Endothelial cell of umbilical vein (primary cell): ENCODE data around the gene TMEM59. TPM values are rescaled to one million over a fixed set of nuclear protein-coding genes. Genes with fewer than 3 reads are reported as not detected.

Experiments used
- BruUV-seq: library from RNA; stranded (reverse); fragments of 400-500 nt; replicated peaks from 2 replicates; lab custom pipeline; 2021; lab: Mats Ljungman, UMichigan
- CTCF ChIA-PET: fragments of 300-600, 350-600 bp; sonication (Branson Sonifier 250); formaldehyde crosslinking; loops from one replicate; lab custom pipeline; 2021; ENCODE audit warnings: antibody characterized with exemption, inconsistent platforms; lab: Charles Lee
- POLR2A ChIA-PET: fragments of 300-600, 350-600 bp; sonication (Branson Sonifier 250); formaldehyde crosslinking; loops from one replicate; lab custom pipeline; 2021; ENCODE audit warnings: antibody characterized with exemption, inconsistent platforms; lab: Charles Lee
- DNase-seq: peaks from one replicate; pipeline ENCODE4 v3.0.0-alpha.2; 2011; ENCODE audit warnings: low read depth, low spot score
- FAIRE-seq: peaks from 2 replicates; lab custom pipeline; 2011; peaks lifted over from hg19 to GRCh38; lab: Jason Lieb, UNC
- H2AFZ ChIP-seq: 2 replicates; pipeline ENCODE4 v1.6.0; 2012; ENCODE audit warnings: low read depth, low read length, control low read depth, inconsistent platforms
- H3K27ac ChIP-seq: 2 replicates; pipeline ENCODE4 v1.5.1; 2011; ENCODE audit warnings: low read depth, mild to moderate bottlenecking, control low read depth, low read length, moderate library complexity; ENCODE audit not compliant: insufficient read depth
- H3K27me3 ChIP-seq, 2 experiments: 2 replicates each; pipeline versions ENCODE4 v1.6.0 to v1.6.1; 2011; ENCODE audit warnings: low read length in 2 of 2, mixed read lengths in 1 of 2; ENCODE audit not compliant: control insufficient read depth in 2 of 2, insufficient read depth in 2 of 2
- H3K36me3 ChIP-seq, 2 experiments: 2 replicates in 1 of 2; 3 replicates in 1 of 2; pipeline ENCODE4 v1.5.1; 2011; ENCODE audit warnings: low read length in 2 of 2, mild to moderate bottlenecking in 1 of 2, moderate library complexity in 1 of 2; ENCODE audit not compliant: control insufficient read depth in 2 of 2, insufficient read depth in 2 of 2; ENCODE audit errors: extremely low read depth in 1 of 2
- H3K4me1 ChIP-seq: 3 replicates; pipeline ENCODE4 v1.5.1; 2011; ENCODE audit warnings: mild to moderate bottlenecking, low read length; ENCODE audit not compliant: control insufficient read depth, insufficient read depth; ENCODE audit errors: extremely low read depth
- H3K4me2 ChIP-seq: 2 replicates; pipeline ENCODE4 v1.6.1; 2011; ENCODE audit warnings: low read length, control low read depth, mixed read lengths; ENCODE audit not compliant: insufficient read depth
- H3K4me3 ChIP-seq, 3 experiments: fragments of 200-600 bp in 1 of 3; sonication (generic), shearing (Covaris generic) in 1 of 3; replicated peaks in 1 of 3; 2 replicates each; pipeline ENCODE4 v1.5.1; 2011 to 2016; ENCODE audit warnings: control low read depth in 3 of 3, low read length in 3 of 3, mild to moderate bottlenecking in 2 of 3, inconsistent platforms in 1 of 3, low read depth in 1 of 3, moderate library complexity in 1 of 3; ENCODE audit not compliant: insufficient read depth in 1 of 3
- H3K79me2 ChIP-seq: 2 replicates; pipeline ENCODE4 v1.6.0; 2012; ENCODE audit warnings: low read length, inconsistent platforms; ENCODE audit not compliant: control insufficient read depth, insufficient read depth
- H3K9ac ChIP-seq: replicated peaks from 2 replicates; pipeline ENCODE3; 2011; ENCODE audit warnings: low read length, control low read depth; ENCODE audit not compliant: insufficient read depth; ENCODE audit errors: extremely low read depth
- H3K9me1 ChIP-seq: replicated peaks from 3 replicates; pipeline ENCODE4 v1.6.0; 2011; ENCODE audit warnings: mild to moderate bottlenecking, low read length; ENCODE audit not compliant: control insufficient read depth, insufficient read depth; ENCODE audit errors: extremely low read depth
- H3K9me3 ChIP-seq: replicated peaks from 2 replicates; pipeline ENCODE4 v1.5.1; 2012; ENCODE audit warnings: low read length, inconsistent platforms; ENCODE audit not compliant: control insufficient read depth, insufficient read depth
- H4K20me1 ChIP-seq: replicated peaks from 2 replicates; pipeline ENCODE3; 2011; ENCODE audit warnings: mild to moderate bottlenecking, low read length; ENCODE audit not compliant: control insufficient read depth, insufficient read depth; ENCODE audit errors: extremely low read depth
- CTCF ChIP-seq, 2 donors: IDR thresholded peaks; 1 replicate in 1 of 2; 2 replicates in 1 of 2; pipeline ENCODE4 v1.5.1; 2011; ENCODE audit warnings: low read length in 2 of 2, mild to moderate bottlenecking in 2 of 2, moderate library complexity in 2 of 2, control low read depth in 1 of 2, inconsistent platforms in 1 of 2, low read depth in 1 of 2; ENCODE audit not compliant: insufficient read depth in 1 of 2; ENCODE audit errors: extremely low read depth in 1 of 2
- EZH2 ChIP-seq: IDR thresholded peaks from 2 replicates; pipeline ENCODE4 v1.6.1; 2012; ENCODE audit warnings: borderline replicate concordance, low read depth, mild to moderate bottlenecking, moderate library complexity, low read length, inconsistent platforms; ENCODE audit not compliant: severe bottlenecking
- FOS ChIP-seq: IDR thresholded peaks from 2 replicates; pipeline ENCODE4 v1.6.1; 2011; ENCODE audit warnings: mild to moderate bottlenecking, low read length, moderate library complexity, borderline replicate concordance; ENCODE audit not compliant: insufficient read depth
- GATA2 ChIP-seq: IDR thresholded peaks from 2 replicates; pipeline ENCODE4 v1.7.0; 2011; ENCODE audit warnings: low read depth, mild to moderate bottlenecking, moderate library complexity, mixed read lengths, low read length; ENCODE audit not compliant: insufficient read length, insufficient read depth
- JUN ChIP-seq: IDR thresholded peaks from 2 replicates; pipeline ENCODE4 v1.6.1; 2011; ENCODE audit warnings: borderline replicate concordance, low read depth; ENCODE audit not compliant: insufficient read length, insufficient read depth
- MAX ChIP-seq: IDR thresholded peaks from 2 replicates; pipeline ENCODE4 v1.6.1; 2011; ENCODE audit not compliant: insufficient read depth, insufficient read length
- MYC ChIP-seq: IDR thresholded peaks from one replicate; pipeline ENCODE4 v1.6.1; 2011; ENCODE audit warnings: mild to moderate bottlenecking, low read depth, low read length
- POLR2A ChIP-seq: IDR thresholded peaks from 2 replicates; pipeline ENCODE4 v1.6.1; 2012; ENCODE audit warnings: low read depth, mild to moderate bottlenecking, control low read depth, low read length
- POLR2AphosphoS5 ChIP-seq: IDR thresholded peaks from 2 replicates; pipeline ENCODE4 v1.6.1; 2012; ENCODE audit warnings: low read depth, mild to moderate bottlenecking, control low read depth, low read length, moderate library complexity; ENCODE audit not compliant: insufficient read depth
- dilution Hi-C: fragments of 300-500 bp; cut with MboI; formaldehyde crosslinking; loops from one replicate; pipeline ENCODE4 v1.15.0; 2019; ENCODE audit warnings: low sequenced_read_pairs; ENCODE audit not compliant: extremely low pct_ligation_motif_present
- intact Hi-C: fragments of 100-400 bp; cut with micrococcal nuclease; formaldehyde crosslinking; loops from one replicate; pipeline ENCODE4 v1.10.0; 2022
- polyA plus RNA-seq, 4 experiments: library from polyadenylated mRNA; depleted of rRNA in 3 of 4; stranded (reverse) in 3 of 4; unstranded in 1 of 4; fragments of >200 nt; gene quantifications; 2 replicates each; pipeline versions ENCODE4 v1.2.1 to v1.2.3, GENCODE V29; 2011 to 2012; ENCODE audit warnings: missing spikeins in 1 of 4
- total RNA-seq: library from RNA; stranded (reverse); gene quantifications from 2 replicates; pipeline ENCODE4 v1.2.3, GENCODE V29; 2021

The TMEM59 gene
- total and polyA plus RNA-seq, 2 donors (not counting 3 experiments of a cell fraction or from before 2014, with no cell fraction given): 196 to 281 TPM

GRCh38 chr1:54006508-54006907 is 46.5 kb downstream of the TMEM59 start:
- ChIA-PET POLR2A (no interaction called here), CTCF (interaction anchor here (0.8 to 2.1 kb wide), 2 partner anchors 14 to 17 kb away, joined by 3 to 10 read pairs; no protein-coding TSS in a partner anchor)
- no TSS peak for BruUV-seq
- no peaks in the 10 kb centered on the region for H3K36me3 ChIP-seq
- intact Hi-C loops: no loop called here
- H3K9me1 ChIP-seq: no peaks in the 10 kb centered on the region
- H3K79me2 ChIP-seq: no peaks in the 10 kb centered on the region
- TF ChIP-seq CTCF (IDR thresholded peaks at IDR 0.05; ENCODE audit: extremely low read depth in 1 of 2, insufficient read depth in 1 of 2, low read depth in 1 of 2, low read length in 2 of 2): no peak
- no peaks in the 10 kb centered on the region for H4K20me1 ChIP-seq
- H3K9ac ChIP-seq: no peak overlapping the region
- H3K27ac ChIP-seq: no peak overlapping the region
- peaks cover 0 to 4% of the 10 kb centered on the region in 2 experiments for H3K27me3 ChIP-seq
- FAIRE-seq (no peak), DNase-seq (no peak)
- H3K4me1 ChIP-seq: no peaks in the 10 kb centered on the region
- dilution Hi-C loops: no loop called here
- H3K9me3 ChIP-seq: no peaks in the 10 kb centered on the region
- no peak overlapping the region for H3K4me3 ChIP-seq
- H2AFZ ChIP-seq: no peak overlapping the region
- no peak overlapping the region for H3K4me2 ChIP-seq

GRCh38 chr1:54004481-54005049 is 48.4 kb downstream of the TMEM59 start:
- H3K4me1 ChIP-seq: no peaks in the 10 kb centered on the region
- no peak for FAIRE-seq
- dilution Hi-C loops: no loop called here

More at GRCh38 chr1:54004481-54005049, 48.4 kb downstream of the TMEM59 start:
- Histone ChIP-seq H3K27ac (no peak overlapping the region), H3K79me2 (no peaks in the 10 kb centered on the region), H3K9me3 (no peaks in the 10 kb centered on the region), H3K9me1 (no peaks in the 10 kb centered on the region), H3K9ac (no peak overlapping the region), H3K27me3 (peaks cover 0 to 4% of the 10 kb centered on the region in 2 experiments), H2AFZ (no peak overlapping the region), H4K20me1 (no peaks in the 10 kb centered on the region), H3K36me3 (no peaks in the 10 kb centered on the region), H3K4me2 (no peak overlapping the region), H3K4me3 (no peak overlapping the region)
- TF ChIP-seq FOS: no peak
- TF ChIP-seq GATA2: no peak
- TF ChIP-seq POLR2A: no peak
- no peak for TF ChIP-seq MAX
- no peak for TF ChIP-seq CTCF (IDR thresholded peaks at IDR 0.05; ENCODE audit: extremely low read depth in 1 of 2, insufficient read depth in 1 of 2, low read depth in 1 of 2, low read length in 2 of 2)
- no peak for TF ChIP-seq POLR2AphosphoS5
- no peak for TF ChIP-seq MYC
- no peak for TF ChIP-seq JUN
- no peak for TF ChIP-seq EZH2
- POLR2A ChIA-PET: no interaction called here
- DNase-seq: no peak
- BruUV-seq: no TSS peak
- CTCF ChIA-PET: interaction anchor here (2.6 kb wide), 1 partner anchor 13 kb away, joined by 6 read pairs; no protein-coding TSS in a partner anchor
- intact Hi-C loops: no loop called here
